ENCODE results near the gene MB. TPM values are rescaled to one million over a fixed set of nuclear protein-coding genes. Genes with fewer than 3 reads are reported as not detected.
"Not testable (repeated sequence)": the region's sequence is repeated elsewhere in the genome, so short reads cannot be mapped to it uniquely, and the experiment has no call there.

MB gene
- not detected in 2 replicates for total RNA-seq (2014; rRNA removed; shearing (Covaris generic))
- 0.30 and 1.1 TPM in 2 replicates for polyA plus RNA-seq (2015; cell fraction: cytosol; rRNA removed)
- not detected in 2 replicates for polyA plus RNA-seq (2015; cell fraction: nucleus; rRNA removed)

DNA sequence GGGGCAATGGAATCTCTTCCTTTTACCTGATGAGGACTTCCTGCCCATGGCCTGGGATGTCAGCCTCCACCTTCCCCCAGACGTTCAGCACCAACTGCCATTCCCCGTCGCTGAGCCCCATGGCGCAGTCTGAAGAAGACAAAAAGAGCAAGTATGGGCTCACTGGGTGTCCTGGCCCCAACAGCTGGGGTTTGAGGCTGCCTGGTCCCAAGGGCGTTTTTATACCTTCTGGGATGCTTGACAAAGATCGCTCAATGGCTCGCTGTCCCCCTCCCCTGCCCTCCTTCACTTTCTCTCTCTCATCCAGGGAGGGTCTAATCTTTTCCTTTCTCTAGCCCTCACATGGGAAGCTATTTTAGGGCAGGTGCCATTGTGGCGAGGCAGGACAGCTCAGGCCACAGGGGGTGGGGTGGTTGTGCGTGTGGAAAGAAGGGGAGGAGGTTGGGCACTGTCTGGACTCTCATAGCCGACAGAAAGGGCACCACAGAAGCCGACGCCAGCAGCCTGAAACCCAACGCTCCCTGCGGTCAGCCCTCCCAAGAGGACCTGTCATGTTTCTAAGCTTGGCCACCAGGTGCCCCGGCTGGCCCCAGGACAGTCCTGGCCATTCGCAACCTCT, at the start of gene MB:
TSS of gene MB (minus strand) at position 193 of the 619 bp plus-strand sequence. CDS start at position 121, 72 bp downstream.
- no peak for DNase-seq (ENCODE audit: low read depth, low spot score)

DNA sequence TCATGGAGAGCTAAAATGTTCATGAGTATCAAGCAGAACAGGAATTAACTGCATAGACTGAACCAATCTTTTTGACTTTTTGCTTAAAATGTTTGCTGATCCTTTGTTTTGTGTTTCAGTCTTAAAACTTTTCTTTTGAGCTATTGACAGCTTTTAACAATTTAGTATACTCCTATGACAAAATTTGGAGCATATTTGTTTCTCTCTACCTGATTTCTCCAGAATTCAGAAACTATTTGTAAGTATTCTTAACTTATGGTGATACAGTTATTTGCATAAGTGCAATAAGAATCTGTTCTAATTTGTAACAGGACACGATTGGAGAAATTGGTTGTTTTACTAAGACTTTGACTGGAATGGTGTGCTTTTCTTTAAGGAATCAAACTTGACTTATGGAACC, 49.6 kb upstream of the MB start:
- DNase-seq (ENCODE audit: low read depth, low spot score); in situ Hi-C loops (cut with HindIII; ENCODE audit: low pct_unique_long_range_greater_than_20kb, low sequenced_read_pairs): not testable (repeated sequence)

More for the DNA sequence above, at the start of gene MB:
- in situ Hi-C loops (cut with HindIII; ENCODE audit: low pct_unique_long_range_greater_than_20kb, low sequenced_read_pairs), result no loop called here

- no peak for DNase-seq (ENCODE audit: low read depth, low spot score)
- in situ Hi-C loops (cut with HindIII; ENCODE audit: low pct_unique_long_range_greater_than_20kb, low sequenced_read_pairs), result no loop called here
Observed at GRCh38 chr22:35664955-35665587, 47.9 kb upstream of the MB start.

DNA sequence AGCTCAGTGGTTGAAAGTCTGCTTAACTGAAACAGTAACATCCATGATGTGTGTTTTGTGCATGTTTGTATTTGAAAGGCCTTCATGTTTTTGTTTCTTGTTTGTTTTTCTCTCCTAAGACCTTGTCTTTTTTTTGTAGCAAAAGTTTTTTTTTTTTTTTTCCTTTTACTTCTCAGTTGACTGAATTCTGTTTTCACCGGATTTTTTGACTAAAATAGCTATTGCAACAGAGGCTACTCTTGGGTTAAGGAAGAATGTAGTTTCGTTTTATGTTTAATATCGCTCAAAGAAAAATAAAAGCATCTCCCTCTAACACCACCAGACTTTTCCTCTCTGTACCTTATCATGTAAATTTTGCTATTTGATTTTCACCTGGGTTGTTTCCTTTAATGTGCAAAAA, 46.2 kb upstream of the MB start:
- DNase-seq (ENCODE audit: low read depth, low spot score), result no peak
- in situ Hi-C loops (cut with HindIII; ENCODE audit: low pct_unique_long_range_greater_than_20kb, low sequenced_read_pairs), result no loop called here

GRCh38 chr22:35662914-35663313, 45.8 kb upstream of the MB start:
- in situ Hi-C loops (cut with HindIII; ENCODE audit: low pct_unique_long_range_greater_than_20kb, low sequenced_read_pairs), result no loop called here
- no peak for DNase-seq (ENCODE audit: low read depth, low spot score)

DNA sequence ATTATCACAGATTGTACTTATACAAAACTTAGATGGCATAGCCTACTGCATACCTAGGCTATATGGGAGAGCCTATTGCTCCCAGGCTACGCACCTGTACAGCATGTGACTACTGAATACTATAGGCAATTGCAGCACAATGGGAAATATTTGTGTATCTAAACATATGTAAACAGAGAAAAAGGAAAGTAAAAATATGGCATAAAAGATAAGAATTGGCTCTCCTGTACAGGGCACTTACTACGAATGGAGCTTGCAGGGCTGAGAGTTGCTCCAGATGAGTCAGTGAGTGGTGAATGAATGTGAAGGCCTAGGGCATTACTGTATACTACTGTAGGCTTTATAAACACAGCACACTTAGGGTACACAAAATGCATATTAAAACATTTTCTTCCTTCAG, 44.3 kb upstream of the MB start:
- in situ Hi-C loops (cut with HindIII; ENCODE audit: low pct_unique_long_range_greater_than_20kb, low sequenced_read_pairs), result no loop called here
- no peak for DNase-seq (ENCODE audit: low read depth, low spot score)

DNA sequence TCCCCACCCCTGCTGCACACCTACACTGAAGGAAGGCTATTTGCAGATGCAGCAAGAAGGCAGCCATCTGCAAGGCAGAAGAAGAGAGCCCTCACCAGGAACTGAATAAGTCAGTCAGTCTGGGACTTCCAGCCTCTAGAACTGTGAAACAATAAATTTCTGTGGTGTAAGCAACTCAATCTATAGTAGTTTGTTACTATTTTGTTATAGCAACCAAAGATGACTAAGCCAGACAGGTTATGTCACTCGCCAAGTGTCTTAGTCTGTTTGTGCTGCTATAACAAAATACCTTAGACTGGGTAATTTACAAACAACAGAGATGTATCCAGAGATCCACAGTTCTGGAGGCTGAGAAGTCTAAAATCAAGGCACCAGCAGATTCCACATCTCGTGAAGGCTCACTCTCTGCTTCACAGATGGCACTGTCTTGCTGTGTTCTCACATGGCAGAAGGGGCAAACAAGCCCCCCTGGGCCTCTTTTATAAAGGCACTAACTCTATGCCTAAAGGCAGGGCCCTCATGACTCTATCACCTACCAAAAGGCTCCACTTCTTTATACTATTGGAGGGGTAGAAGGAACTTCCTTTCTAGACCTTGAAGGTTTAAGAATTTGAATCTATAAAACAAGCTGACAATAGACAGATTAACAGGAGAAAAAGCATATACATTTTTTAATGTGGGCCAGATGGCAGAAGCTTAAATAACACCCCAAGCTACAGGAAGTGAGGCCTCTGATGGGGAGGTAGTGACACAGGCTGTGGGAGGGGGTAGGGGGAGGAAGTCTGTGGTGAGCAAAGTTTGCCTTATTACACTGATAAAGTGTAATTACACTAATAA, 43.4 kb upstream of the MB start:
- DNase-seq (ENCODE audit: low read depth, low spot score), result no peak
- in situ Hi-C loops (cut with HindIII; ENCODE audit: low pct_unique_long_range_greater_than_20kb, low sequenced_read_pairs), result no loop called here

- no peak for DNase-seq (ENCODE audit: low read depth, low spot score)
- in situ Hi-C loops (cut with HindIII; ENCODE audit: low pct_unique_long_range_greater_than_20kb, low sequenced_read_pairs), result no loop called here
Observed at GRCh38 chr22:35657571-35658312, 40.6 kb upstream of the MB start.

DNA sequence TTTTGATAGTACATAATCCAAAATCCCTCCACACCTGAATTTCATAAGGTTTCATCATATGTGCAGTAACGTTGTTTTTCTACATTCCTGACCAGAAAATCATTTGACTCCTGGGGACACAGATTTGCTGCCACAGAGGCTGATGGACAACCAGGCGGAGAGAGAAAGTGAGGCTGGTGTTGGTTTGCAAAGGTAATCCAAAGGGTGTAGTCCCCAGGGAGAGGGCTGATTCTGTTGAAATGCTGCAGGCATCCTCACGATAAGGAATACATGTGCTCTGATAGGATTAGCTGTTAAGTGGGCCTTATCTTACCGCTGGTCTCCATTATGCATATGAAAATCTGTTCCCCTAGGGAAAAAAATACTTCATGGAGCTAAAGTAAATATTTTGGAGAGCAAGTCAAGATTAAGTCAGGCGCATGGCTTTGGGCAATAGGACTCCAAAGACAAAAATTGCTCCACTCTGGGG, 39.2 kb upstream of the MB start:
- in situ Hi-C loops (cut with HindIII; ENCODE audit: low pct_unique_long_range_greater_than_20kb, low sequenced_read_pairs), result no loop called here
- no peak for DNase-seq (ENCODE audit: low read depth, low spot score)

DNA sequence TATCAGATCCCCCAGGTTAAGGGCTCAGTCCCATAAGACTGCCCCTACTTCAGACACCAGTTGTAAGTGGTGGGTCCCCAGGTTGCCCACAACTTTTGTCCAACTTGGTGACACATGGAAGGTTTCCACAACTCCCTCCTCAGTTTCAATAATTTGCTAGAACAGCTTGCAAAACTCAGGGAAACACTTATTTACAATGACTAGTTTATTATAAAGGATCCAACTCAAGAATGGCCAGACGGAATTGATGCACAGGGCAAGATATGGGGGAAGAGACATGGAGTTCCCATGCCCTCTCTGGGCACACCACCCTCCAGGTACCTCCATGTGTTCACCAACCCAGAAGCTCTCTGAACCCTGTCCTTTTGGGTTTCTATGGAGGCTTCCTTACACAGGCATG, 36.7 kb upstream of the MB start:
- in situ Hi-C loops (cut with HindIII; ENCODE audit: low pct_unique_long_range_greater_than_20kb, low sequenced_read_pairs), result no loop called here
- DNase-seq (ENCODE audit: low read depth, low spot score), result no peak

DNA sequence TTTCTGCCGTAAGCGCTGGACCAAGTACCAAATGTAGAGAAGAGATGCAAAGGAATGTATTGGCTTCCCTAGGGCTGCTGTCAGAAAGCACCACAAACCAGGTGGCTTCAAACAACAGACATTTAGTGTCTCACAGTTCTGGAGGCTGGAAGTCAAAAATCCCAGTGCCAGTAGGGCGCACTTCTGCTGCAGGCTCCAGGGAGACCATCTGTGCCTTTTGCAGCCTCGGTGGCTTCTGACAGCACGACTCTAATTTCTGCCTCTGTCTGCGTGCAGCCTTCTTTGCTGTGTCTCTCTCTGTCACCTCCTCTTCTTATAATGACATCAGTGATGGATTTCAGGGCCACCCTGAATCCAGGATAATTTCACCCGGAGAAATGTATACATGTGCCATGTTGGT, 34.0 kb upstream of the MB start:
- in situ Hi-C loops (cut with HindIII; ENCODE audit: low pct_unique_long_range_greater_than_20kb, low sequenced_read_pairs), result no loop called here
- no peak for DNase-seq (ENCODE audit: low read depth, low spot score)

- in situ Hi-C loops (cut with HindIII; ENCODE audit: low pct_unique_long_range_greater_than_20kb, low sequenced_read_pairs), result no loop called here
- DNase-seq (ENCODE audit: low read depth, low spot score), result no peak
Observed at GRCh38 chr22:35649636-35650250, 32.6 kb upstream of the MB start.

DNA sequence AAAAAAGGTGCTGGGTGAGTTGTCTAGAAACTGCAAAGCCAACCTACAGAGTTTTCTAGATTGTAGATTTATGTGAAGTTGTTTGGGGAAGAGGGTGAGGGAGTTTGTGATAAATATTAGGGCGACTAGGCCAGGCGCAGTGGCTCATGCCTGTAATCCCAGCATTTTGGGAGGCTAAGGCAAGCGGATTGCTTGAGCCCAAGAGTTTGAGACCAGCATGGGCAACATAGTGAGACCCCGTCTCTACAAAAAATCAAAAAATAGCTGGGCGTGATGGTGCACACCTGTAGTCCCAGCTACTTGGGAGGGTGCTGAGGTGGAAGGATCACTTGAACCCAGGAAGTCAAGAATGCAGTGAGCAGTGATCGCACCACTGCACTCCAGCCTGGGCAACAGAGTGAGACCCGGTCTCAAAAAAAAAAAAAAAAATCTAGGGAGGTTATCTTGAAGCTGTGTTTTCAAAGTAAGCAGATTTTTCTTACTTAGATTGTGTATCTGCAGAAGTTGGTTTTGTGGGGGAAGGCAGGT, 32.0 kb upstream of the MB start:
- DNase-seq (ENCODE audit: low read depth, low spot score), result no peak
- in situ Hi-C loops (cut with HindIII; ENCODE audit: low pct_unique_long_range_greater_than_20kb, low sequenced_read_pairs), result no loop called here

GRCh38 chr22:35648066-35649025, 31.2 kb upstream of the MB start, which contains the start of gene APOL6:
TSS of gene APOL6 (plus strand) at chr22:35648446. CDS start at chr22:35656426, 7,980 bp downstream.
- peak; percentile 70 for DNase-seq (ENCODE audit: low read depth, low spot score)
- in situ Hi-C loops (cut with HindIII; ENCODE audit: low pct_unique_long_range_greater_than_20kb, low sequenced_read_pairs), result no loop called here

DNA sequence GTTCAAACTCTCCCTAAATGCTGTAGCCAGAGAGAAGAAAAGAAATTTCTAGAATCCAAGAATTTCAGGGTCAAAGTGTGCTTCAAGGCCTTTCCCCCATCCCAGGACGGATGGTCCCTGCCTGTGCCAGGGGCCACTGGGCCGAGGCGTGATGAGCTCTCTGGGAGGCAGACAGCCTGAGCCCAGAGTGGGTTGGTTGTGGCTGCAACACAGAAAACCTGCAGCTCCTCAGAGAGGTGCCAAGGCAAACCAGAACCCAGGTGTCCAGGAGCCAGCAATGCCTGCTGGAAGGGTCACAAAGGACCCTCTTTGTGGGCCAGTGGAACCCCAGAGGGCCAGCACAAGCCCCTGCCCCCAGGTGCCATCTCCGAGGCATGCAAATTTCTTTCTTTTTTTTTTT, 28.5 kb upstream of the MB start:
- in situ Hi-C loops (cut with HindIII; ENCODE audit: low pct_unique_long_range_greater_than_20kb, low sequenced_read_pairs), result no loop called here
- DNase-seq (ENCODE audit: low read depth, low spot score), result no peak

DNA sequence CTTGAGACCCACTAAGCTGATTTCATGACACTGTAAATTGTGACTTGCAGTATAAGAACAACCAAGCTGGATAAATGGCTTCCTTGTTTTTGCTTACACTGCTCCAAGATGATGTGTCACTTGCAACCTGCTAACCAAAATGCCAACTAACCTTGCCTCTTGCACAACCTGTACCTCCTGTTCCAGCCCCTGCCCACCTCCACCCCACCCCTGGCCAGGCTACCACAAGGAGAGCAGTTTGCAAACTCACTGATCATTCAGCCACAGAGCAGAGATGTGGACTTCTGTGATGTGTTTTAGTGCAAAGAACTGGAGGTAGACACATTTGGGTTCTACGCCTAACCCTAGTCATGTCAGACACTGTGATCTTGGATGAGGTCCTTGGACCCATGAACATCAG, 26.9 kb upstream of the MB start:
- no peak for DNase-seq (ENCODE audit: low read depth, low spot score)
- in situ Hi-C loops (cut with HindIII; ENCODE audit: low pct_unique_long_range_greater_than_20kb, low sequenced_read_pairs), result no loop called here
